ENCODE results near the gene CORO2A.

Gene CORO2A

GRCh38 chr9:98187926-98188325 is 4.5 kb downstream of the CORO2A start:
- DNase-seq: no peak
- Histone ChIP-seq H3K4me1 (ENCODE audit: control extremely low read depth in 1 of 4, control insufficient read depth in 4 of 4, insufficient read depth in 4 of 4, low read length in 3 of 4) (peaks cover 0 to 19% (median 14%) of the 10 kb centered on the region in 4 experiments), H3K36me3 (ENCODE audit: control insufficient read depth in 4 of 4, insufficient read depth in 4 of 4, low read length in 3 of 4) (no peaks in the 10 kb centered on the region), H3K4me3 (ENCODE audit: control insufficient read depth in 1 of 7, extremely low read depth in 1 of 7, insufficient read depth in 4 of 7, low read depth in 2 of 7, low read length in 6 of 7) (no peak overlapping the region), H3K27ac (ENCODE audit: insufficient read depth in 1 of 2, low read depth in 1 of 2, low read length in 2 of 2, poor library complexity in 1 of 2, severe bottlenecking in 2 of 2) (no peak overlapping the region), H3K27me3 (replicated peaks in 2 of 5; ENCODE audit: control insufficient read depth in 4 of 5, insufficient read depth in 5 of 5, low read length in 4 of 5) (no peaks in the 10 kb centered on the region), H3K9me3 (ENCODE audit: control extremely low read depth in 1 of 5, control insufficient read depth in 4 of 5, insufficient read depth in 2 of 5, low read depth in 1 of 5, low read length in 4 of 5) (no peaks in the 10 kb centered on the region)
- WGBS (ENCODE audit: insufficient coverage): 98% methylated on average over 5 of the region's 5 CpGs
- ChIA-PET POLR2A (interaction anchor here (0.6 kb wide), 1 partner anchor 68 kb away, joined by 3 read pairs; no protein-coding TSS in a partner anchor), CTCF (interaction anchor here (1.0 to 1.7 kb wide), 2 partner anchors 9 to 68 kb away, joined by 3 to 5 read pairs; partner anchors contain the start of gene TBC1D2)

DNA sequence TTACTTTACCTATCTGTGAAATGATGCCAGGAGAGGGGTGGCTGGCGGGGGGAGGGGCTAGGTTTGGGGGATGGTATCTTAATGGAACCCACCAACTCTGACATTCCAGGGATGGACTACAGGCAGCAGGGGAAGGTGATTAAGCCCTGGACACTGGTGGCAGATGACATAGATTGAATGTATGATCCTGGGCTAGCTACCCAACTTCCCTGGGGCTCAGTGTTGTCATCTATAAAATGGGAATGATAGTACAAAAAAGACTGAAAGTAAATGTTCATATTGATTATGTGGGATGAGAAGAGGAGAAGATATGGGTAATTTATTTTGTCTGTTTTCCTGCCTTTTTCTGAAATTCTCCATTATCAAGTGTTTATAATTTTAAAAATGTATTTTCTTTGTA is 6.2 kb downstream of the CORO2A start:
- CTCF ChIA-PET: no interaction called here
- H3K27ac ChIP-seq (ENCODE audit: insufficient read depth in 1 of 2, low read depth in 1 of 2, low read length in 2 of 2, poor library complexity in 1 of 2, severe bottlenecking in 2 of 2): no peak overlapping the region
- H3K4me1 ChIP-seq (ENCODE audit: control extremely low read depth in 1 of 4, control insufficient read depth in 4 of 4, insufficient read depth in 4 of 4, low read length in 3 of 4): peaks cover 0 to 14% (median 2%) of the 10 kb centered on the region in 4 experiments
- WGBS (ENCODE audit: insufficient coverage): no CpG with 5 or more reads among the region's 1 CpG
- H3K4me3 ChIP-seq (ENCODE audit: control insufficient read depth in 1 of 7, extremely low read depth in 1 of 7, insufficient read depth in 4 of 7, low read depth in 2 of 7, low read length in 6 of 7): no peak overlapping the region
- H3K9me3 ChIP-seq (ENCODE audit: control extremely low read depth in 1 of 5, control insufficient read depth in 4 of 5, insufficient read depth in 2 of 5, low read depth in 1 of 5, low read length in 4 of 5): no peaks in the 10 kb centered on the region
- H3K36me3 ChIP-seq (ENCODE audit: control insufficient read depth in 4 of 4, insufficient read depth in 4 of 4, low read length in 3 of 4): peaks cover 0 to 3% (median 0%) of the 10 kb centered on the region in 4 experiments
- DNase-seq: no peak
- H3K27me3 ChIP-seq (replicated peaks in 2 of 5; ENCODE audit: control insufficient read depth in 4 of 5, insufficient read depth in 5 of 5, low read length in 4 of 5): no peaks in the 10 kb centered on the region
- POLR2A ChIA-PET: no interaction called here

- ChIA-PET POLR2A (no interaction called here), CTCF (interaction anchor here (1.2 kb wide), 1 partner anchor 19 kb away, joined by 3 read pairs; no protein-coding TSS in a partner anchor)
- 66% methylated on average over 3 of the region's 6 CpGs for WGBS (ENCODE audit: insufficient coverage)
- peaks cover 0 to 14% (median 0%) of the 10 kb centered on the region in 4 experiments for H3K4me1 ChIP-seq (ENCODE audit: control extremely low read depth in 1 of 4, control insufficient read depth in 4 of 4, insufficient read depth in 4 of 4, low read length in 3 of 4)
- no peak overlapping the region for H3K4me3 ChIP-seq (ENCODE audit: control insufficient read depth in 1 of 7, extremely low read depth in 1 of 7, insufficient read depth in 4 of 7, low read depth in 2 of 7, low read length in 6 of 7)
- DNase-seq: no peak
- no peak overlapping the region for H3K27ac ChIP-seq (ENCODE audit: insufficient read depth in 1 of 2, low read depth in 1 of 2, low read length in 2 of 2, poor library complexity in 1 of 2, severe bottlenecking in 2 of 2)
- no peaks in the 10 kb centered on the region for H3K27me3 ChIP-seq (replicated peaks in 2 of 5; ENCODE audit: control insufficient read depth in 4 of 5, insufficient read depth in 5 of 5, low read length in 4 of 5)
- no peaks in the 10 kb centered on the region for H3K9me3 ChIP-seq (ENCODE audit: control extremely low read depth in 1 of 5, control insufficient read depth in 4 of 5, insufficient read depth in 2 of 5, low read depth in 1 of 5, low read length in 4 of 5)
- H3K36me3 ChIP-seq (ENCODE audit: control insufficient read depth in 4 of 4, insufficient read depth in 4 of 4, low read length in 3 of 4): peaks cover 0 to 3% (median 0%) of the 10 kb centered on the region in 4 experiments
Observed at GRCh38 chr9:98185611-98186171, 6.7 kb downstream of the CORO2A start.

- no peak for DNase-seq
- H3K4me1 ChIP-seq (ENCODE audit: control extremely low read depth in 1 of 4, control insufficient read depth in 4 of 4, insufficient read depth in 4 of 4, low read length in 3 of 4): peaks cover 0 to 16% (median under 1%) of the 10 kb centered on the region in 4 experiments
- POLR2A ChIA-PET: no interaction called here
- no peaks in the 10 kb centered on the region for H3K9me3 ChIP-seq (ENCODE audit: control extremely low read depth in 1 of 5, control insufficient read depth in 4 of 5, insufficient read depth in 2 of 5, low read depth in 1 of 5, low read length in 4 of 5)
- no peak overlapping the region for H3K4me3 ChIP-seq (ENCODE audit: control insufficient read depth in 1 of 7, extremely low read depth in 1 of 7, insufficient read depth in 4 of 7, low read depth in 2 of 7, low read length in 6 of 7)
- 97% methylated on average over 3 of the region's 6 CpGs for WGBS (ENCODE audit: insufficient coverage)
- no peak overlapping the region for H3K27ac ChIP-seq (ENCODE audit: insufficient read depth in 1 of 2, low read depth in 1 of 2, low read length in 2 of 2, poor library complexity in 1 of 2, severe bottlenecking in 2 of 2)
- H3K36me3 ChIP-seq (ENCODE audit: control insufficient read depth in 4 of 4, insufficient read depth in 4 of 4, low read length in 3 of 4): peaks cover 0 to 3% (median 0%) of the 10 kb centered on the region in 4 experiments
- CTCF ChIA-PET: interaction anchor here (1.2 kb wide), 1 partner anchor 20 kb away, joined by 3 read pairs; no protein-coding TSS in a partner anchor
- no peaks in the 10 kb centered on the region for H3K27me3 ChIP-seq (replicated peaks in 2 of 5; ENCODE audit: control insufficient read depth in 4 of 5, insufficient read depth in 5 of 5, low read length in 4 of 5)
Observed at GRCh38 chr9:98185021-98185567, 7.3 kb downstream of the CORO2A start.

DNA sequence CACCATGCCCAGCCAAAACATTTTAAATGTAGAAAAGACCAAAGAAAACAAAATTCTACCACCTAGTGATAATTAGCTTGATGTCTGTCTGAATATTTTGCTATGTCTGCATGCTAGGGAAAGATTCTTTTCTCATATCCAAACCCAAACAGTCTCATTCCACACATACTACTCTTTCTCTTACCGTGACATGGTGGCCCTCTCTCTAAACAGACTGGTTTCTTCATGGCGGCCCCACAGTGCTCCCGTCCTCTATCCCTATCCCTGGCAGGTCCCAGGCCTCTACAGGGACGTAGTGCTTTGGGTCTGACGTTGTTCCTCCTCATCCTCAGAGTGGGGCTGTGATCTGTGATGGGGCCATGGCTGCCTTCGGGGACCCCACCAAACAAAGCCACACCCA is 8.1 kb downstream of the CORO2A start:
- POLR2A ChIA-PET: no interaction called here
- no peaks in the 10 kb centered on the region for H3K9me3 ChIP-seq (ENCODE audit: control extremely low read depth in 1 of 5, control insufficient read depth in 4 of 5, insufficient read depth in 2 of 5, low read depth in 1 of 5, low read length in 4 of 5)
- H3K36me3 ChIP-seq (ENCODE audit: control insufficient read depth in 4 of 4, insufficient read depth in 4 of 4, low read length in 3 of 4): peaks cover 0 to 3% (median 0%) of the 10 kb centered on the region in 4 experiments
- H3K4me1 ChIP-seq (ENCODE audit: control extremely low read depth in 1 of 4, control insufficient read depth in 4 of 4, insufficient read depth in 4 of 4, low read length in 3 of 4): peaks cover 0 to 23% (median 6%) of the 10 kb centered on the region in 4 experiments
- no peak overlapping the region for H3K4me3 ChIP-seq (ENCODE audit: control insufficient read depth in 1 of 7, extremely low read depth in 1 of 7, insufficient read depth in 4 of 7, low read depth in 2 of 7, low read length in 6 of 7)
- H3K27ac ChIP-seq (ENCODE audit: insufficient read depth in 1 of 2, low read depth in 1 of 2, low read length in 2 of 2, poor library complexity in 1 of 2, severe bottlenecking in 2 of 2): no peak overlapping the region
- no peak for DNase-seq
- no peaks in the 10 kb centered on the region for H3K27me3 ChIP-seq (replicated peaks in 2 of 5; ENCODE audit: control insufficient read depth in 4 of 5, insufficient read depth in 5 of 5, low read length in 4 of 5)
- WGBS (ENCODE audit: insufficient coverage): 90% methylated on average over 2 of the region's 6 CpGs
- CTCF ChIA-PET: no interaction called here

DNA sequence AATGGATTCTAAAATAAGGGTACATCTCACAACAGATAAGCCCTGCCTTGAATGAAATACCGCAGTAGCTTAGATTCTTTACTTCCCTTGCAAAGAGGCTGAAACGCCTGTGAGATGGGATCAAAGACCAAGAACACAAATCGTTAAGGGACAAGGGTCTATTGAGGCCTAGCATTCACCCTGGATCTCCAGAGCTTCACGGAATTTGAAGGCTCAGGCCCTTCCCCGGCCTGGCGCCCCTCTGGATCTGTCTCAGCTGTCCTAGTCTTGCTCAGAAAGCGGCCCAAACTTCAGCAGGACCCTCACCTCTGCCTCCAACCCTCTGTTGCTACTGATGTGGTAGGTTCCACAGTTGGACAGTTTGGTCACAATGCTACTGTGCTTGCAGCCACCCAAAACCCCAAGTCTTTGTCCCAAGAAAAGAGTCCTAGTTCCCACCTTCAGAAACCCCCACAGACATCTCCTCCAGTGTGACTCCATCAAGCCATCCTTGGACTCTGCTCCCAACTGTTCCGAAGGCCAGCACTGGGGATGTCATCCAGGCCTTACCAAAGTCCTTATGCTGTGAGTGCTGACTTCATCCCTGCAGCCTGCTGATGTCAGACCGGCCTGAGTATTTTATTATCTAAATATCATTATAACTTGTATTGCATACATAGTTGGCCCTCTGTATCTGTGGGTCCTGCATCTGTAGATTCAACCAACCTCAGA is 9.4 kb downstream of the CORO2A start:
- ChIA-PET CTCF (interaction anchor here (0.9 to 1.3 kb wide), 4 partner anchors 8 to 108 kb away, joined by 3 to 6 read pairs (median 4); partner anchors contain the start of gene CORO2A), POLR2A (interaction anchor here (1.4 kb wide), 1 partner anchor 9 kb away, joined by 3 read pairs; no protein-coding TSS in a partner anchor)
- WGBS (ENCODE audit: insufficient coverage): 98% methylated on average over 8 of the region's 9 CpGs
- Histone ChIP-seq H3K36me3 (ENCODE audit: control insufficient read depth in 4 of 4, insufficient read depth in 4 of 4, low read length in 3 of 4) (peaks cover 0 to 3% (median 0%) of the 10 kb centered on the region in 4 experiments), H3K4me1 (ENCODE audit: control extremely low read depth in 1 of 4, control insufficient read depth in 4 of 4, insufficient read depth in 4 of 4, low read length in 3 of 4) (peaks cover 0 to 26% (median 7%) of the 10 kb centered on the region in 4 experiments), H3K27ac (ENCODE audit: insufficient read depth in 1 of 2, low read depth in 1 of 2, low read length in 2 of 2, poor library complexity in 1 of 2, severe bottlenecking in 2 of 2) (no peak overlapping the region), H3K9me3 (ENCODE audit: control extremely low read depth in 1 of 5, control insufficient read depth in 4 of 5, insufficient read depth in 2 of 5, low read depth in 1 of 5, low read length in 4 of 5) (no peaks in the 10 kb centered on the region), H3K27me3 (replicated peaks in 2 of 5; ENCODE audit: control insufficient read depth in 4 of 5, insufficient read depth in 5 of 5, low read length in 4 of 5) (no peaks in the 10 kb centered on the region), H3K4me3 (ENCODE audit: control insufficient read depth in 1 of 7, extremely low read depth in 1 of 7, insufficient read depth in 4 of 7, low read depth in 2 of 7, low read length in 6 of 7) (no peak overlapping the region)
- DNase-seq: no peak
